Measurements from ENCODE around the gene WSB1. TPM values are rescaled to one million over a fixed set of nuclear protein-coding genes. Genes with fewer than 3 reads are reported as not detected.

Gene WSB1
- total and polyA plus RNA-seq, 2 donors (not counting 1 experiment from before 2014, with no cell fraction given) = 123 to 217 TPM

- Histone ChIP-seq H3K9me3 (ENCODE audit: control extremely low read depth in 1 of 3, control insufficient read depth in 2 of 3, insufficient read depth in 1 of 3, low read length in 2 of 3) (no peaks in the 10 kb centered on the region), H3K36me3 (replicated peaks in 1 of 2; ENCODE audit: control extremely low read depth in 1 of 2, control insufficient read depth in 1 of 2, extremely low read depth in 1 of 2, insufficient read depth in 2 of 2, low read length in 1 of 2) (no peaks in the 10 kb centered on the region), H4K20me1 (ENCODE audit: control insufficient read depth, insufficient read depth, low read length, poor library complexity, severe bottlenecking) (no peaks in the 10 kb centered on the region), H3K4me1 (ENCODE audit: control insufficient read depth in 2 of 2, insufficient read depth in 2 of 2, low read length in 2 of 2) (no peaks in the 10 kb centered on the region), H3K4me3 (ENCODE audit: control extremely low read depth in 1 of 5, extremely low read depth in 1 of 5, insufficient read depth in 1 of 5, low read depth in 2 of 5, low read length in 4 of 5) (no peak overlapping the region), H3K27me3 (replicated peaks in 1 of 4; ENCODE audit: control extremely low read depth in 1 of 4, control insufficient read depth in 3 of 4, insufficient read depth in 4 of 4, low read length in 3 of 4) (no peaks in the 10 kb centered on the region), H2AFZ (ENCODE audit: insufficient read depth, low read depth, low read length, poor library complexity, severe bottlenecking) (no peak overlapping the region), H3K4me2 (replicated peaks; ENCODE audit: low read depth, low read length, poor library complexity, severe bottlenecking) (no peak overlapping the region), H3K79me2 (ENCODE audit: control insufficient read depth, insufficient read depth, low read length) (no peaks in the 10 kb centered on the region), H3K27ac (ENCODE audit: low read length in 2 of 2) (no peak overlapping the region), H3K9ac (ENCODE audit: low read length) (no peak overlapping the region)
- Mint-ChIP-seq H3K9me3 (ENCODE audit: insufficient read depth) (no peaks in the 10 kb centered on the region), H3K27me3 (no peaks in the 10 kb centered on the region), H3K27ac (no peak overlapping the region), H3K4me3 (no peak overlapping the region), H3K4me1 (peaks cover 4% of the 10 kb centered on the region)
- DNase-seq (no peak), ATAC-seq (ENCODE audit: low read depth) (no peak)
- ChIA-PET CTCF (interaction anchor here (0.8 kb wide), 1 partner anchor 69 kb away, joined by 3 read pairs; no protein-coding TSS in a partner anchor), POLR2A (no interaction called here)
- TF ChIP-seq CTCF (IDR thresholded peaks at IDR 0.05) (no peak), EZH2 (IDR thresholded peaks at IDR 0.05; ENCODE audit: borderline replicate concordance, insufficient read depth, low read depth, low read length, poor library complexity, severe bottlenecking) (no peak)
- intact Hi-C loops (cut with micrococcal nuclease) = no loop called here
- 100% methylated on average over 5 of the region's 11 CpGs for WGBS (ENCODE audit: insufficient coverage)
Observed at GRCh38 chr17:27264068-27264812, 29.7 kb upstream of the WSB1 start.

GRCh38 chr17:27265333-27265732 lies 28.6 kb upstream of the WSB1 start:
- no peaks in the 10 kb centered on the region for H3K9me3 ChIP-seq (ENCODE audit: control extremely low read depth in 1 of 3, control insufficient read depth in 2 of 3, insufficient read depth in 1 of 3, low read length in 2 of 3)
- H3K4me1 ChIP-seq (ENCODE audit: control insufficient read depth in 2 of 2, insufficient read depth in 2 of 2, low read length in 2 of 2) = no peaks in the 10 kb centered on the region
- no CpG with 5 or more reads among the region's 1 CpG for WGBS (ENCODE audit: insufficient coverage)
- no peak overlapping the region for H3K4me2 ChIP-seq (replicated peaks; ENCODE audit: low read depth, low read length, poor library complexity, severe bottlenecking)
- no peak overlapping the region for H2AFZ ChIP-seq (ENCODE audit: insufficient read depth, low read depth, low read length, poor library complexity, severe bottlenecking)
- H3K27ac Mint-ChIP-seq = no peak overlapping the region
- no peaks in the 10 kb centered on the region for H3K9me3 Mint-ChIP-seq (ENCODE audit: insufficient read depth)
- H4K20me1 ChIP-seq (ENCODE audit: control insufficient read depth, insufficient read depth, low read length, poor library complexity, severe bottlenecking) = no peaks in the 10 kb centered on the region
- CTCF ChIA-PET = no interaction called here
- H3K36me3 ChIP-seq (replicated peaks in 1 of 2; ENCODE audit: control extremely low read depth in 1 of 2, control insufficient read depth in 1 of 2, extremely low read depth in 1 of 2, insufficient read depth in 2 of 2, low read length in 1 of 2) = no peaks in the 10 kb centered on the region
- no peak overlapping the region for H3K27ac ChIP-seq (ENCODE audit: low read length in 2 of 2)
- intact Hi-C loops (cut with micrococcal nuclease) = no loop called here
- H3K4me1 Mint-ChIP-seq = peaks cover 7% of the 10 kb centered on the region
- H3K9ac ChIP-seq (ENCODE audit: low read length) = no peak overlapping the region
- H3K79me2 ChIP-seq (ENCODE audit: control insufficient read depth, insufficient read depth, low read length) = no peaks in the 10 kb centered on the region
- no peak for TF ChIP-seq EZH2 (IDR thresholded peaks at IDR 0.05; ENCODE audit: borderline replicate concordance, insufficient read depth, low read depth, low read length, poor library complexity, severe bottlenecking)
- no peak for TF ChIP-seq CTCF (IDR thresholded peaks at IDR 0.05)
- no peak overlapping the region for H3K4me3 ChIP-seq (ENCODE audit: control extremely low read depth in 1 of 5, extremely low read depth in 1 of 5, insufficient read depth in 1 of 5, low read depth in 2 of 5, low read length in 4 of 5)
- no peaks in the 10 kb centered on the region for H3K27me3 ChIP-seq (replicated peaks in 1 of 4; ENCODE audit: control extremely low read depth in 1 of 4, control insufficient read depth in 3 of 4, insufficient read depth in 4 of 4, low read length in 3 of 4)
- ATAC-seq (ENCODE audit: low read depth) (no peak), DNase-seq (no peak)
- H3K27me3 Mint-ChIP-seq = no peaks in the 10 kb centered on the region
- H3K4me3 Mint-ChIP-seq = no peak overlapping the region
- POLR2A ChIA-PET = no interaction called here

All from B cell (primary cell).